ENCODE data around the gene STARD5.
A peak's percentile ranks its signal among the peaks of the same experiment; 100 is the strongest.

Gene STARD5

GRCh38 chr15:81271761-81272644, 51.9 kb downstream of the STARD5 start:
- no peak for DNase-seq

DNA sequence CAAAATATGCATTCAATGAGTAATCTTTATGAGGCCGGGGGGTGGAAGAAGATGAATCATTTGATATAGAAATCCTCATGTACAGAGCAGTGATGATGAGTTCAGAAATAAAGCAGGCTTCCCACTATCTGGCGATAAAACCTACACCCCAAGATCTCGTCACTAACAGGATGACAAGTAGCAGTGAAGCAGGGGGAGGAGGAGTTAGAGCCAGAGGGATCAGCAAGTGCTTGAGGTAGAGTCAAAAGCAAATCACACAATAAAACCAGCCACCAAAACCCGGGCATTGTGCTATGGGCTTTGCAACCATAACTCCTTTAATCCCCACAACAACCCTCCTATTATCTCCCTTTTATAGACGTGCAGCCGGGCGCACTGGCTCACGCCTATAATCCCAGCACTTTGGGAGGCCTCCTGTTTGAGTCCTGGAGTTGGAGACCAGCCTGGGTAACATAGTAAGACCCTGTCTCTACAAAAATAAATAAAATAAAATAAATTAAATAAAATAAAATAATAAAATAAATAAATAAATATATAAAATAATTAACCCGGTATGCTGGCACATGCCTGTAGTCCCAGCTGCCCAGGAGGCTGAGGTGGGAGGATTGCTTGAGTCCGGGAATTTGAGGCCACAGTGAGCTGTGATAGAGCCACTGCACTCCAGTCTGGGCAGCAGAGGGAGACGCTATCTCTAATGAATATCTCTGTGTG, 53.0 kb downstream of the STARD5 start:
- DNase-seq, result no peak

GRCh38 chr15:81270188-81270587, 53.8 kb downstream of the STARD5 start:
- no peak for DNase-seq

GRCh38 chr15:81268881-81269601, 54.9 kb downstream of the STARD5 start:
- DNase-seq, result peak; percentile 87

GRCh38 chr15:81268340-81268739, 55.6 kb downstream of the STARD5 start:
- DNase-seq, result no peak

DNA sequence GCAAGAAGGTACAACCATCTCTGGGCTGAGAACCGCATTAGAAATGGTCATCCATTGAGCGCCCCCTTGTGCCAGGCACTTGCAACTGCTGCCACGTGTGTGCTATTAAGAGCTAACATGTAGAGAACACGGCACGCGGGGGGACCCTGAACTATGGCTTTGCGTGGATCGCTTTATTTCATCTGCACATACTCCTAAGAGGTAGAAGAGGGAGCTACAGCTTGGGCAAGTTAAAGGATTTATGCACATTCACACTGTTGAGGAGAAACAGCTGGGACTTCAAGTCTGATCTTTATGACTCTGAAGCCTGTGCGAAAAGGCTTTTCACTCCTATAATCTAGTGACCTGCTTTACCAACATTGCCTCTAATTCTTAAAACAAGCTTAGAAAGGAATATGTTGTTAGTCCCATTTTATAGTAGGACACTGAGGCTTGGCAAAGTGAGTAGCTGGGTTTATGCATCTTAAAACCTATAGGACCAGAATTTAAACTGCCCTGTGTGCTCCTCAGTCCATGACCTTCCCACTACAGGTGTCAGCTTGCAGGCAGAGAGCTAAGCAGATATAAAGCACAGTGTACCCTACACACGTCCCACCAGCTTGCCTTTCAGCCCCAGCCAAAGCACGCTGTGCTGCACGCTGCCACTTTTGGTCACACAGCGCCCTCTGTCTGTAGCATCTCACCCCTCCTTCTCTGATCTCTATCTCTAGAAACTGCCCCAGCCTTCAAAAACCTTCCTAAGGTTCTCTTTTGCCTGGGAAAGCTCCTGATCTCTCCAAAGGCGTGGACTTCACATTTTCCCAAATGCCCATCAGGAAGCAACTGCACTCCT, 57.8 kb downstream of the STARD5 start:
- DNase-seq, result peak; percentile 81

- no peak for DNase-seq
Observed at GRCh38 chr15:81265256-81265943, 58.5 kb downstream of the STARD5 start.

DNA sequence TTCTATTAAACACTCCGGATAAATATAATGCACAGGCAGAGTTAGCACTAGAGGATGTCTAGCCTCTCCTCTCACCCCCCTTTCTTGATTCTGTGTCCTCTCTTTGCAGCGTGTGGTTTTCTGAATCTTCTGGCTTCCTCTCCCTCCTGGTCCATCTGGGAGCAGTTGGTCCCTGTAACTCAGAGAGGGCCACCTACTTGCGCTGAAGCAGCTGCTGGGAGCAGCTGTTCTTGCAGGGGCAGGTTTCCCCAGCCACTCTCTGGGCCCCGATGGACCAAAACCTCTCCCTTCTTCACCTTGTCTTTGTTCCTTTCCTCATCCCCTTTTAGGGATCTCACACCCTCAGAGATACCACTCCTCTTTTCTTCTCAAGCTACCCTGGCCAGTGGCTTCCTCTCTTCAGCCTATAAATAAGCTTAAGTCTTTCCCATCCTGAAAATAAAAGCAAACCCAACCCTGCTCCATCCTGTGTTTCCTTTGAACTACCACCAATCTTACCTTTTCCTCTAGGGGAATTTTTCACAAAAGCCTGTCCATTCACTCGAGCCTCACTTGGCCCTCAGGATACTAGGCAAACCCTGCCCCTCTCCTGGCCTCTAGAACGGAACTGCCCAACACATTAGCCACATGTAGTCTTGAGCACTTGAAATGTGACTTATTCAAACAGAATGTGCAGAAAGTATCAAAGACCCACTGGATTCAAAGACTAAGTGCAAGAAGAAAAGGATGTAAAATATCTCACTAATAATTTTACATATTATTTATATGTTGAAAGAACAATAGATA, 59.7 kb downstream of the STARD5 start:
- no peak for DNase-seq

GRCh38 chr15:81263477-81263876, 60.5 kb downstream of the STARD5 start:
- no peak for DNase-seq

DNA sequence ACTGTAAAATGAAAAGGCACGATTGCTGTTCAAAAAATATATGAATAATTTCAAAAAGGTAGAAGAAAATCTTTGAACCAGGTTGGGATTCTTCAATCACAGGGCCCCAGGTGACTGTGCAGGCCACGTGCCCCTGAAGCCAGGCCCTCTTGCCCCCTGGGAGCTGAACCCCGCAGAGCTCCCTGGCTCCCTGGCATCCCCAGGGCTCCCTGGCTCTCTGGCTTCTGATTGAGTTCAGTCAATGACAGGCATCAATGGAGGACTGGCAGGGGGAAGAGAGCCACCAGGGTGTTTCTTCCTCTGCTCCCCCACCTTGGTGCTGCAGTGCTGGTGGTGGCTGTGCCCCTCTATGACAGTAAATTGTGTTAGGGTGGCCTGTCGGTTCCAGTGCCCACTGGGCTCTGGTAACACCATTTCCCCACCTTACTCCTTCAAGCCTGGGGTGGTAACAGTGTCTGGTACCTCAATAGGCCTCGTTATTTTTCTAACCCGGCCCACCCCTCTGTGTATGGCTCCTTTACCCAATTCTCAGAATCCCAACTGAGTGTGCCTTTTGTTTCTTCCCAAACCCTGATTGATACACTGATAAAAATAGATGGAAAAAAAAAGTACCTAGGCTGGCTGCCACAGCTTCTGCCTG, 62.6 kb downstream of the STARD5 start:
- no peak for DNase-seq

DNA sequence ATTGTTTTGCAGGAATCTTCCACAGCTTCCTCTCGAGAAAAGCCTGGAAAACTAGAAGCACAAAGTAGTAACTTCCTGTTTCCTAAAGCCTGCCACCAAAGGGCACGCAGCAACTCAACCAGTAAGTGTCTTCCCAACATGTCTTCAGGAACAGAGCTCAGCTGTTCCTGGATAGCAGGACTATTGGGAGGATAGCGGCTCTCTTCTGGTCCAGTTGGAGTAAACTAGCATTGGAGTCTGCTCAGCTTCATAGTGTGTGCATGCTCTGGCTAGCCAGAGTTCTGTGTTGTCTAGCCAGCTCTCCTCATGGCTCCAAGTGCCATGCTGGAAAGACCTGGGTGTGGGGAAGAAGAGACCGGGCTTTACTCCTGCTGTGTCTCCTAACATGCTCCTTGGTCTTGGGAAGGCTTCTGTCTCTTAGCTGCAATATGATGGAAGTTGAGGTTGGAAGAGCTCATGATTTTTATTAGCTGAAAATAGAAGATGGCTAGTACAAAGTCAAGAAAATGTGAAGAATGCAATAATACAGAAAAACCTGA, 64.1 kb downstream of the STARD5 start:
- no peak for DNase-seq
